HepG2 (cell line): ENCODE results near the gene TMEM143. TPM values are rescaled to one million over a fixed set of nuclear protein-coding genes. Genes with fewer than 3 reads are reported as not detected.

Source experiments
- ARNT2 ChIP-seq: sonication (generic); formaldehyde crosslinking; IDR thresholded peaks from 2 replicates; pipeline ENCODE4 v1.8.0; 2022; ENCODE audit warnings: mild to moderate bottlenecking, low read depth, missing genetic modification reagents, moderate library complexity
- FOXP4 ChIP-seq: sonication (generic); formaldehyde crosslinking; IDR thresholded peaks from 2 replicates; pipeline ENCODE4 v1.4.0; 2020; ENCODE audit warnings: missing genetic modification reagents
- GATAD2A ChIP-seq: IDR thresholded peaks from 2 replicates; pipeline ENCODE4 v1.6.1; 2016
- IRF2 ChIP-seq: IDR thresholded peaks from 2 replicates; pipeline ENCODE4 v1.6.1; 2018; ENCODE audit warnings: missing genetic modification reagents, missing compliant biosample characterization
- KDM3A ChIP-seq: IDR thresholded peaks from 2 replicates; pipeline ENCODE4 v1.6.1; 2018; ENCODE audit warnings: low read depth, missing compliant biosample characterization
- KLF16 ChIP-seq, 2 experiments: sonication (generic) in 1 of 2; formaldehyde crosslinking in 1 of 2; IDR thresholded peaks; 2 replicates each; pipeline versions ENCODE4 v1.6.1 to v1.8.0; 2016 to 2023; ENCODE audit warnings: missing genetic modification reagents in 2 of 2, missing compliant biosample characterization in 1 of 2
- MATR3 ChIP-seq: sonication (generic); formaldehyde crosslinking; IDR thresholded peaks from 2 replicates; pipeline ENCODE4 v1.4.0; 2020; ENCODE audit warnings: missing genetic modification reagents
- NFYB ChIP-seq: sonication (generic); formaldehyde crosslinking; IDR thresholded peaks from 2 replicates; pipeline ENCODE4 v1.4.0; 2020; ENCODE audit warnings: missing genetic modification reagents
- POGK ChIP-seq: sonication (generic); formaldehyde crosslinking; conservative IDR thresholded peaks from 2 replicates; pipeline ENCODE4 v1.8.0; 2022; ENCODE audit warnings: mild to moderate bottlenecking, moderate library complexity, missing genetic modification reagents
- RAD21 ChIP-seq: fragments of 450-650 bp; formaldehyde crosslinking; IDR thresholded peaks from 2 replicates; pipeline ENCODE4 v1.5.0; 2020; ENCODE audit warnings: mild to moderate bottlenecking
- SAFB2 ChIP-seq: sonication (generic); formaldehyde crosslinking; IDR thresholded peaks from 2 replicates; pipeline ENCODE4 v1.5.1; 2020; ENCODE audit warnings: missing genetic modification reagents, low read depth, mild to moderate bottlenecking, borderline replicate concordance
- SNAPC5 ChIP-seq: sonication (generic); formaldehyde crosslinking; IDR thresholded peaks from 2 replicates; pipeline ENCODE4 v1.8.1; 2023; ENCODE audit warnings: mild to moderate bottlenecking, missing genetic modification reagents, borderline replicate concordance
- SRSF1 ChIP-seq: fragments of 200-400 bp; formaldehyde crosslinking; optimal IDR thresholded peaks from 2 replicates; pipeline ENCODE3; 2017; ENCODE audit warnings: mild to moderate bottlenecking, low read depth, low read length, moderate library complexity
- XBP1 ChIP-seq: sonication (generic); formaldehyde crosslinking; IDR thresholded peaks from 2 replicates; pipeline ENCODE4 v1.5.0; 2020; ENCODE audit warnings: missing genetic modification reagents
- ZBTB10 ChIP-seq: sonication (generic); formaldehyde crosslinking; IDR thresholded peaks from 2 replicates; pipeline ENCODE4 v1.4.0; 2020; ENCODE audit warnings: missing genetic modification reagents, borderline replicate concordance
- ZBTB49 ChIP-seq: sonication (generic); formaldehyde crosslinking; IDR thresholded peaks from 2 replicates; pipeline ENCODE4 v1.4.0; 2020; ENCODE audit warnings: missing genetic modification reagents, borderline replicate concordance
- ZFP1 ChIP-seq: IDR thresholded peaks from 2 replicates; pipeline ENCODE4 v1.6.1; 2016
- ZFP82 ChIP-seq: sonication (generic); formaldehyde crosslinking; IDR thresholded peaks from 2 replicates; pipeline ENCODE4 v1.5.1; 2020; ENCODE audit warnings: mild to moderate bottlenecking, missing genetic modification reagents, borderline replicate concordance
- ZFP90 ChIP-seq: sonication (generic); formaldehyde crosslinking; IDR thresholded peaks from 2 replicates; pipeline ENCODE4 v1.8.0; 2022; ENCODE audit warnings: missing genetic modification reagents, mild to moderate bottlenecking, inconsistent platforms, borderline replicate concordance
- ZNF546 ChIP-seq: sonication (generic); formaldehyde crosslinking; conservative IDR thresholded peaks from 2 replicates; pipeline ENCODE4 v1.8.1; 2023; ENCODE audit warnings: mild to moderate bottlenecking, missing genetic modification reagents
- ZNF782 ChIP-seq: sonication (generic); formaldehyde crosslinking; IDR thresholded peaks from 2 replicates; pipeline ENCODE4 v1.4.0; 2020; ENCODE audit warnings: missing genetic modification reagents, mild to moderate bottlenecking, borderline replicate concordance
- polyA plus RNA-seq, 8 experiments: library from polyadenylated mRNA; depleted of rRNA in 3 of 8; stranded (reverse) in 7 of 8; unstranded in 1 of 8; fragments of >200 nt; fragmentation: Illumina TruSeq in 4 of 8; extraction: Trizol in 4 of 8; gene quantifications; 2 replicates each; pipeline versions ENCODE4 v1.2.1 to v1.2.3, GENCODE V29; 2011 to 2016; ENCODE audit warnings: low read depth in 4 of 8, missing spikeins in 1 of 8, mixed read lengths in 1 of 8; ENCODE audit not compliant: insufficient read depth in 1 of 8
- total RNA-seq, 5 experiments: library from RNA; depleted of rRNA; stranded (reverse); fragments of >200 nt; fragmentation: Illumina TruSeq; extraction: Trizol; gene quantifications; 2 replicates each; pipeline ENCODE4 v1.2.3, GENCODE V29; 2016; ENCODE audit warnings: low read depth in 1 of 5

Gene TMEM143
- total and polyA plus RNA-seq, 2 of the 13 experiments (the other 11 are each of a cell fraction or from before 2014, with no cell fraction given), result 7.7 to 11.3 TPM

- peak; percentile 53; the same call in 1 of the 2 replicates for TF ChIP-seq IRF2
- TF ChIP-seq SAFB2 (CRISPR knock-in tag), result no peak
- peak in 1 of 2 experiments; percentile 73; a peak in 2 of 4 replicates for TF ChIP-seq KLF16 (CRISPR knock-in tag; IDR thresholded peaks at IDR 0.05)
- TF ChIP-seq MATR3 (CRISPR knock-in tag), result no peak
- no peak for TF ChIP-seq SRSF1
- peak; percentile 37; the same call in 1 of the 2 replicates for TF ChIP-seq ZFP90
- TF ChIP-seq ZFP1, result no peak
- no peak for TF ChIP-seq NFYB (CRISPR knock-in tag)
- TF ChIP-seq FOXP4 (CRISPR knock-in tag), result peak; percentile 86
- no peak for TF ChIP-seq ZNF782
- TF ChIP-seq RAD21 (CRISPR knock-in tag), result no peak
- no peak for TF ChIP-seq ZNF546 (CRISPR knock-in tag)
- no peak for TF ChIP-seq ZBTB49 (CRISPR knock-in tag)
- peak; percentile 88 for TF ChIP-seq KDM3A
- TF ChIP-seq POGK (CRISPR knock-in tag), result 0 out of 2 replicates have a peak, but pooled peaks have one; percentile 25
- TF ChIP-seq GATAD2A (CRISPR knock-in tag), result peak; percentile 90
- peak; percentile 74; the same call in 1 of the 2 replicates for TF ChIP-seq ZFP82 (CRISPR knock-in tag)
- TF ChIP-seq ARNT2, result no peak
- TF ChIP-seq ZBTB10, result no peak
- TF ChIP-seq XBP1 (CRISPR knock-in tag), result no peak
- no peak for TF ChIP-seq SNAPC5 (CRISPR knock-in tag)
These were observed 9.3 kb downstream of the TMEM143 start (continued) for GRCh38 chr19:48354332-48354992.
